Heart right ventricle (tissue), 16 donors: ENCODE results near the gene GFY. TPM values are rescaled to one million over a fixed set of nuclear protein-coding genes. Genes with fewer than 3 reads are reported as not detected.

Experiments
- ATAC-seq, 8 donors: fragments of 200-7000 bp; cut with Tn5 transposase; one replicate each; pipeline ENCODE4 v1.9.1; 2020; ENCODE audit warnings: mild to moderate bottlenecking in 8 of 8, moderate library complexity in 8 of 8, moderate number of reproducible peaks in 1 of 8
- DNase-seq, 2 donors: peaks; one replicate each; pipeline ENCODE4 v3.0.0-alpha.2; 2020
- H3K27ac ChIP-seq, 10 donors: fragments of 200-600 bp; sonication (generic) in 2 of 10; one replicate each; pipeline versions ENCODE4 v1.5.0 to v1.8.0; 2020 to 2022; ENCODE audit warnings: mild to moderate bottlenecking in 3 of 10
- H3K27me3 ChIP-seq, 7 donors: fragments of 200-600 bp; one replicate each; pipeline ENCODE4 v1.8.0; 2021 to 2022; ENCODE audit warnings: mild to moderate bottlenecking in 2 of 7
- H3K36me3 ChIP-seq, 9 donors: fragments of 200-600 bp; sonication (generic) in 1 of 9; one replicate each; pipeline versions ENCODE4 v1.5.0 to v1.8.0; 2020 to 2022; ENCODE audit warnings: mild to moderate bottlenecking in 2 of 9
- H3K4me1 ChIP-seq, 9 donors: fragments of 200-600 bp; sonication (generic) in 1 of 9; one replicate each; pipeline versions ENCODE4 v1.5.0 to v1.8.0; 2020 to 2022; ENCODE audit warnings: mild to moderate bottlenecking in 4 of 9
- H3K4me3 ChIP-seq, 10 donors: fragments of 200-600 bp; sonication (generic) in 2 of 10; one replicate each; pipeline versions ENCODE4 v1.5.0 to v1.8.0; 2020 to 2022; ENCODE audit warnings: mild to moderate bottlenecking in 7 of 10, moderate library complexity in 2 of 10
- H3K9me3 ChIP-seq, 11 donors: fragments of 200-600 bp in 10 of 11; sonication (generic) in 2 of 11; one replicate each; pipeline versions ENCODE4 v1.5.0 to v1.8.0; 2013 to 2022; ENCODE audit warnings: mild to moderate bottlenecking in 2 of 11, control low read depth in 1 of 11, moderate library complexity in 1 of 11
- CTCF ChIP-seq, 9 donors: fragments of 200-600 bp; sonication (generic) in 2 of 9; IDR thresholded peaks; one replicate each; pipeline versions ENCODE4 v1.5.0 to v1.8.0; 2021 to 2022; ENCODE audit warnings: antibody characterized with exemption in 9 of 9, mild to moderate bottlenecking in 5 of 9, moderate library complexity in 1 of 9
- WGBS, 2 donors: extraction: QIAGEN DNeasy Blood & Tissue Kit; methylation state at CpG; one replicate each; pipeline ENCODE4 v1.1.7; 2013; ENCODE audit warnings: inconsistent platforms in 1 of 2; 5-methylcytosine and 5-hydroxymethylcytosine counted together
- intact Hi-C, 10 donors: fragments of 100-400 bp; cut with DNase I; formaldehyde crosslinking; loops; one replicate each; pipeline versions ENCODE4 v1.11.1 to v1.14.2; 2022
- long read RNA-seq, 3 donors: library from polyadenylated mRNA; unstranded; transcript quantifications; one replicate each; pipeline ENCODE4 v2.0.0, GENCODE V29; 2020 to 2021
- polyA plus RNA-seq, 2 donors: library from polyadenylated mRNA; stranded (reverse); fragments of 200-250 nt; gene quantifications; one replicate each; pipeline ENCODE4 v1.2.3, GENCODE V29; 2013
- total RNA-seq, 10 donors: library from RNA; stranded (reverse); fragmentation: NEBNext Ultra II Directional in 3 of 10; extraction: Animal tissue kit (Norgen Biotek cat#: 25700) in 3 of 10; gene quantifications; one replicate each; pipeline versions ENCODE4 v1.2.1 to v1.2.4, GENCODE V29; 2021 to 2023
- donor health status: Arrhythmogenic right ventricular cardiomyopathy.
- donor health status: ischemic (EF 13 %, LVEDD 7.1; RV severe dilation, severe dysfunction).
- donor health status: healthy with polysubstance abuse.
- donor health status: DM: no; HTN: yes; CAD: no.
- donor health status: DM: no; HTN: no; CAD: no.
- donor health status: ischemic (EF 25% LVEDD 6.9; RV normal size, moderate dysfunction).
- donor health status: ischemic (EF 25% LVEDD 5.7; RV mildly dilated, moderate dysfunction).
- donor health status: healthy.
- donor health status: DM: yes; HTN: yes; CAD: no.
- donor health status: Ischemic cardiomyopathy.
- donor health status: ischemic (EF 35%, LVEDD 5.7; RV mildly dilated, moderate dysfunction).
- donor health status: nonischemic (EF 11% LVEDD 7.7; RV severe dilation, severe dysfunction).
- donor health status: DM: yes; HTN: yes; CAD: no.
- donor health status: PGD.
- donor health status: ischemic (EF 29% LVEDD 5.4; RV normal size, mild dysfunction).
- donor health status: nonischemic (EF 23%, LVEDD 6.1; RV moderate dilation, normal function).

The GFY gene
- total RNA-seq (not detected), polyA plus RNA-seq (under 1 TPM in 1 of 2 donors, not detected in 1; 0.13 TPM)
- long read RNA-seq, donor 1, result 0 reads
- long read RNA-seq, donor 2, result 0 reads
- long read RNA-seq, donor 3, result 0 reads

GRCh38 chr19:49425178-49425577, at the start of gene GFY:
Gene GFY (plus strand): TSS chr19:49425388. CDS start chr19:49426431, 1,043 bp downstream.
- H3K27me3 ChIP-seq, result peaks cover 15 to 100% (median 98%) of the 10 kb centered on the region in 7 donors
- intact Hi-C loops, result no loop called here
- H3K4me1 ChIP-seq, result peaks cover 7 to 49% (median 38%) of the 10 kb centered on the region in 9 donors
- no peaks in the 10 kb centered on the region for H3K9me3 ChIP-seq
- no peak within 1 kb of the TSS for H3K27ac ChIP-seq
- ATAC-seq, result no peak
- no peak for DNase-seq
- TF ChIP-seq CTCF (IDR thresholded peaks at IDR 0.05), result no peak
- no peak within 1 kb of the TSS for H3K4me3 ChIP-seq
- H3K36me3 ChIP-seq, result no peaks in the 10 kb centered on the region
- 54 to 58% methylated on average over 7 of the region's 7 CpGs for WGBS, 2 donors

DNA sequence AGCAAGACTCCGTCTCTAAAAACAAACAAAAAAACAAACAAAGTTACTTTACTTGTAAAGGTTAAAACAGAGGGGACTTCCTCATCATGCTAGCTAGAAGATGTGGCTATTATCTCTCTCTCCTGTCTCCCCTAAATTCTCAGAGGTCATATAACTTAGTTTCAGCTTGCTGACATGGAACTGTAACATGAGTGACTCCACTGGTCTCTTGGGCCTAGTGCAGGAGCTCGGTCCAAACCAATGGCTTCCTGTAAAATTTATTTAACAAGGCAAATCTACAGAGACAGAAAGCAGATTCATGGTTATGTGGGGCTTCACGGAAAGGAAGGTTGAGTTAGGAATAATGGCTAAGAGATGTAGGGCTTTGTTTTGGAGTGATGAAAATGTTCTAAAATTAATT, 46.7 kb upstream of the GFY start:
- Histone ChIP-seq H3K4me3 (no peak overlapping the region), H3K4me1 (no peaks in the 10 kb centered on the region), H3K27me3 (no peaks in the 10 kb centered on the region), H3K36me3 (no peaks in the 10 kb centered on the region), H3K9me3 (peaks cover 0 to 17% (median 10%) of the 10 kb centered on the region in 11 donors), H3K27ac (no peak overlapping the region)
- intact Hi-C loops, result no loop called here
- 64 to 77% methylated on average over 3 of the region's 3 CpGs for WGBS, 2 donors
- no peak for DNase-seq
- ATAC-seq, result no peak
- no peak for TF ChIP-seq CTCF (IDR thresholded peaks at IDR 0.05)

DNA sequence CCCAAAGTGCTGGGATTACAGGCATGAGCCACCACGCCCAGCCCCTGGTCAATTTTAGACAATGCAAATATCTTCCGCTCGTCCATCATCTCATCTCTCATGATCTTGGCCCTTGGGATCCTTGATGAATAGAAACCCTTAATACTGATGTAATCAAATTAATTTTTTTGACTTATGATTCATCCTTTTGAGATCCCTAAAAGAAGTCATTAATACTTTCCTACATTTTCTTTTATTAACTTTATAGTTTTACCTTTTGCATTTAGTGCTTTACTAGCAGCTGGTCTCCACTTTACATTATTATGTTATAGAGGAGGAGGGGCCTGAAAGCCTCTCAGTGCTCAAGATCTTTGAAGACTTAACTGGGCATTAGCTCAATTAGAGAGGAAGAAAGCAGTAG, 44.8 kb upstream of the GFY start:
- DNase-seq (no peak), ATAC-seq (no peak)
- peaks cover 0 to 5% (median 0%) of the 10 kb centered on the region in 7 donors for H3K27me3 ChIP-seq
- no peak overlapping the region for H3K4me3 ChIP-seq
- no peak overlapping the region for H3K27ac ChIP-seq
- WGBS, 2 donors, result 84 to 90% methylated on average over 3 of the region's 3 CpGs
- intact Hi-C loops, result no loop called here
- no peak for TF ChIP-seq CTCF (IDR thresholded peaks at IDR 0.05)
- H3K9me3 ChIP-seq, result peaks cover 0 to 17% (median 10%) of the 10 kb centered on the region in 11 donors
- H3K36me3 ChIP-seq, result no peaks in the 10 kb centered on the region
- no peaks in the 10 kb centered on the region for H3K4me1 ChIP-seq

- H3K27me3 ChIP-seq, result peaks cover 0 to 6% (median 0%) of the 10 kb centered on the region in 7 donors
- WGBS, 2 donors, result 90 to 93% methylated on average over 5 of the region's 5 CpGs
- H3K4me3 ChIP-seq, result no peak overlapping the region
- intact Hi-C loops, result no loop called here
- TF ChIP-seq CTCF (IDR thresholded peaks at IDR 0.05), result no peak
- H3K27ac ChIP-seq, result no peak overlapping the region
- H3K4me1 ChIP-seq, result no peaks in the 10 kb centered on the region
- H3K9me3 ChIP-seq, result peaks cover 0 to 17% (median 10%) of the 10 kb centered on the region in 11 donors
- DNase-seq, result no peak
- ATAC-seq, result no peak
- H3K36me3 ChIP-seq, result no peaks in the 10 kb centered on the region
Observed at GRCh38 chr19:49382639-49383038, 42.5 kb upstream of the GFY start.
